Measurements from ENCODE around the gene ZNF891.
A peak's percentile ranks its signal among the peaks of the same experiment; 100 is the strongest.

Gene ZNF891

DNA sequence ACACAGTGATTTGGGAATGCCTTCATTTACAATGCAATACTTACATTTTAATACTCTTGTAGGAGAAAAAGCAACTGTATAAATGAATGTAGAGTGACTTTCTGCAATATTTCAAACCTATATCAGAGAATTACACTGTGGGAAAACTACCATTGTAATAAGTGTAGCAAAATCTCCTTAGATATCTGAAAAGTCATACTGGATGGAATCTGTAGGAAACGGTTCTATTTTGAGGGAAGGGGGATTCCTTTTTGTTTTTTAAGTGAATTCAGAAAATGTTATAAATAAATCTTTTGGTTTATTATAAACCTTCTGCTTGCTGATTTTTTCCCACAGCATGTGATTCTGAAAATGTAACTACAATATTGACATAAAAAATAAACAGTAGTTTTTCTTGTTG, 23.0 kb downstream of the ZNF891 start:
- Histone ChIP-seq H3K27me3 (ENCODE audit: control insufficient read depth, insufficient read depth, low read length) (no peaks in the 10 kb centered on the region), H3K36me3 (ENCODE audit: control insufficient read depth, insufficient read depth, low read length) (peaks cover 34% of the 10 kb centered on the region), H3K4me3 (ENCODE audit: low read length) (no peak overlapping the region)

DNA sequence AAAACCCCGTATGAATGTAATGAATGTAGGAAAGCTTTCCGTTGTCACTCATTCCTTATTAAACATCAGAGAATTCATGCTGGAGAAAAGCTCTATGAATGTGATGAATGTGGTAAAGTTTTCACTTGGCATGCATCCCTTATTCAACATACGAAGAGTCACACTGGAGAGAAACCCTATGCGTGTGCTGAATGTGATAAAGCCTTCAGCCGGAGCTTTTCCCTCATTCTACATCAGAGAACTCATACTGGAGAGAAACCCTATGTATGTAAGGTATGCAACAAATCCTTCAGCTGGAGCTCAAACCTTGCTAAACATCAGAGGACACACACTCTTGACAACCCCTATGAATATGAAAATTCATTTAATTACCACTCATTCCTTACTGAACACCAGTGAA, 23.8 kb downstream of the ZNF891 start:
- Histone ChIP-seq H3K4me1 (ENCODE audit: control insufficient read depth, insufficient read depth, low read length) (no peaks in the 10 kb centered on the region), H3K4me3 (ENCODE audit: low read length) (no peak overlapping the region), H3K9ac (ENCODE audit: low read length) (no peak overlapping the region), H3K27ac (ENCODE audit: low read depth, low read length) (no peak overlapping the region), H3K27me3 (ENCODE audit: control insufficient read depth, insufficient read depth, low read length) (no peaks in the 10 kb centered on the region), H3K36me3 (ENCODE audit: control insufficient read depth, insufficient read depth, low read length) (peaks cover 39% of the 10 kb centered on the region)

More for the DNA sequence above, 23.0 kb downstream of the ZNF891 start:
- Histone ChIP-seq H3K4me1 (ENCODE audit: control insufficient read depth, insufficient read depth, low read length) (no peaks in the 10 kb centered on the region), H3K27ac (ENCODE audit: low read depth, low read length) (no peak overlapping the region), H3K9ac (ENCODE audit: low read length) (no peak overlapping the region)

DNA sequence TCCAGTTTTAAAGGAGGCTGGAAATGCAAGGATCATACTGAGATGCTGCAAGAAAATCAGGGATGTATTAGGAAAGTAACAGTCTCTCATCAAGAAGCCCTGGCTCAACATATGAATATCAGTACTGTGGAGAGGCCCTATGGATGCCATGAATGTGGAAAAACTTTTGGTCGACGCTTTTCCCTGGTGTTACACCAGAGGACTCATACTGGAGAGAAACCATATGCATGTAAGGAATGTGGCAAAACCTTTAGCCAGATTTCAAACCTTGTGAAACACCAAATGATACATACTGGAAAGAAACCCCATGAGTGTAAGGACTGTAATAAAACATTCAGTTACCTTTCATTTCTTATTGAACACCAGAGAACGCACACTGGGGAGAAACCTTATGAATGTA, 24.5 kb downstream of the ZNF891 start:
- Histone ChIP-seq H3K36me3 (ENCODE audit: control insufficient read depth, insufficient read depth, low read length) (peaks cover 43% of the 10 kb centered on the region), H3K4me3 (ENCODE audit: low read length) (peak overlapping the region; percentile 2), H3K4me1 (ENCODE audit: control insufficient read depth, insufficient read depth, low read length) (no peaks in the 10 kb centered on the region), H3K9ac (ENCODE audit: low read length) (no peak overlapping the region), H3K27ac (ENCODE audit: low read depth, low read length) (no peak overlapping the region), H3K27me3 (ENCODE audit: control insufficient read depth, insufficient read depth, low read length) (no peaks in the 10 kb centered on the region)

DNA sequence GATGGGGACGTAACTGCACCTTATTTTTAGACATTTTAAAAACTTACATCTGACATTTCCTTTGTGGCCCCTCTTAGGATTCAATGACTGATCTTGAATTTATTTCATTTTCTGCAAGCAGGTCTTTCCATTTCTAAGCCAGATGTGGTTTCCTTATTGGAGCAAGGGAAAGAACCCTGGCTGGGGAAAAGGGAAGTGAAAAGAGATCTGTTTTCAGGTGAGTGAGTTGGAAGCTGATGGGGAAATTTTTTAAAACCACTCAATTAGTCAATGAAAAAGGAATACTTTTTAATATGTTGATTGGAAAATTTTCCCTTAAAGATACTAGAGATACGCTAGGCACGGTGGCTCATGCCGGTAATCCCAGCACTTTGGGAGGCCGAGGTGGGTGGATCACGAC, 46.7 kb downstream of the ZNF891 start:
- H3K4me1 ChIP-seq (ENCODE audit: control insufficient read depth, insufficient read depth, low read length) = peaks cover 3% of the 10 kb centered on the region
- H3K27ac ChIP-seq (ENCODE audit: low read depth, low read length) = no peak overlapping the region
- no peak overlapping the region for H3K4me3 ChIP-seq (ENCODE audit: low read length)
- no peak overlapping the region for H3K9ac ChIP-seq (ENCODE audit: low read length)
- H3K27me3 ChIP-seq (ENCODE audit: control insufficient read depth, insufficient read depth, low read length) = no peaks in the 10 kb centered on the region
- H3K36me3 ChIP-seq (ENCODE audit: control insufficient read depth, insufficient read depth, low read length) = peaks cover 40% of the 10 kb centered on the region

- Histone ChIP-seq H3K4me1 (ENCODE audit: control insufficient read depth, insufficient read depth, low read length) (peaks cover 3% of the 10 kb centered on the region), H3K36me3 (ENCODE audit: control insufficient read depth, insufficient read depth, low read length) (peaks cover 29% of the 10 kb centered on the region), H3K4me3 (ENCODE audit: low read length) (peak overlapping the region; percentile 91), H3K27me3 (ENCODE audit: control insufficient read depth, insufficient read depth, low read length) (no peaks in the 10 kb centered on the region), H3K27ac (ENCODE audit: low read depth, low read length) (peak overlapping the region; percentile 99), H3K9ac (ENCODE audit: low read length) (peak overlapping the region; percentile 95)
Measured at GRCh38 chr12:133081159-133081780, 48.8 kb downstream of the ZNF891 start.

- Histone ChIP-seq H3K36me3 (ENCODE audit: control insufficient read depth, insufficient read depth, low read length) (peaks cover 22% of the 10 kb centered on the region), H3K27me3 (ENCODE audit: control insufficient read depth, insufficient read depth, low read length) (no peaks in the 10 kb centered on the region), H3K4me1 (ENCODE audit: control insufficient read depth, insufficient read depth, low read length) (peaks cover 3% of the 10 kb centered on the region), H3K27ac (ENCODE audit: low read depth, low read length) (peak within 1 kb of the TSS; percentile 99), H3K9ac (ENCODE audit: low read length) (peak within 1 kb of the TSS; percentile 95), H3K4me3 (ENCODE audit: low read length) (peak within 1 kb of the TSS; percentile 91)
Measured at GRCh38 chr12:133080368-133081158, 49.5 kb downstream of the ZNF891 start, which contains the start of gene ZNF140. Gene ZNF140, plus strand, starts transcription at chr12:133080923. Its CDS starts 398 bp downstream, at chr12:133081321.

GRCh38 chr12:133080026-133080367, 50.1 kb downstream of the ZNF891 start:
- H3K36me3 ChIP-seq (ENCODE audit: control insufficient read depth, insufficient read depth, low read length) = peaks cover 18% of the 10 kb centered on the region
- H3K27me3 ChIP-seq (ENCODE audit: control insufficient read depth, insufficient read depth, low read length) = no peaks in the 10 kb centered on the region
- H3K27ac ChIP-seq (ENCODE audit: low read depth, low read length) = peak overlapping the region; percentile 99
- peak overlapping the region; percentile 91 for H3K4me3 ChIP-seq (ENCODE audit: low read length)
- H3K9ac ChIP-seq (ENCODE audit: low read length) = peak overlapping the region; percentile 89
- peaks cover 3% of the 10 kb centered on the region for H3K4me1 ChIP-seq (ENCODE audit: control insufficient read depth, insufficient read depth, low read length)

- no peaks in the 10 kb centered on the region for H3K27me3 ChIP-seq (ENCODE audit: control insufficient read depth, insufficient read depth, low read length)
- H3K27ac ChIP-seq (ENCODE audit: low read depth, low read length) = no peak overlapping the region
- H3K4me1 ChIP-seq (ENCODE audit: control insufficient read depth, insufficient read depth, low read length) = no peaks in the 10 kb centered on the region
- H3K4me3 ChIP-seq (ENCODE audit: low read length) = no peak overlapping the region
- H3K36me3 ChIP-seq (ENCODE audit: control insufficient read depth, insufficient read depth, low read length) = no peaks in the 10 kb centered on the region
- no peak overlapping the region for H3K9ac ChIP-seq (ENCODE audit: low read length)
Measured at GRCh38 chr12:133073836-133074235, 56.2 kb downstream of the ZNF891 start.

DNA sequence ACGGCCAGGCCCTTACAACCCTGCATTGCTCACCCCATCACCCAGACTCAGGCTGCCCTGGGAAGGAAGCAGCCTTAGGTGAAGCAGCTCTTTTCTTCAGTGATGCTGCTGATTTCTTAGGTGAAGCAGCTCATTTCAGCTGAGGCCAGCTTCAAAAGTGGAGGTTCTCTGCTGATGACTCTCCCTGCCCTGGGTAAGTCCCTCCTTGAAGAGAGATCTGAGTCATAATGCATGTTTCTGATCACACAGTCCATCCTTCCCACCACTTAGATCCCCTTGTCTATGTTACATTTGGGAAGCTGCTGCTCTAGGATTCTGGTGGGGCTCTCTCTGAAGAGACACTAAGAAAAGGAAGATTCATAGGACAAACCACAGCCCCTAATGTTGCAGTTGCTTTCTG, 66.5 kb downstream of the ZNF891 start:
- H3K27ac ChIP-seq (ENCODE audit: low read depth, low read length) = no peak overlapping the region
- no peaks in the 10 kb centered on the region for H3K4me1 ChIP-seq (ENCODE audit: control insufficient read depth, insufficient read depth, low read length)
- H3K4me3 ChIP-seq (ENCODE audit: low read length) = no peak overlapping the region
- peaks cover 9% of the 10 kb centered on the region for H3K36me3 ChIP-seq (ENCODE audit: control insufficient read depth, insufficient read depth, low read length)
- no peaks in the 10 kb centered on the region for H3K27me3 ChIP-seq (ENCODE audit: control insufficient read depth, insufficient read depth, low read length)
- no peak overlapping the region for H3K9ac ChIP-seq (ENCODE audit: low read length)

DNA sequence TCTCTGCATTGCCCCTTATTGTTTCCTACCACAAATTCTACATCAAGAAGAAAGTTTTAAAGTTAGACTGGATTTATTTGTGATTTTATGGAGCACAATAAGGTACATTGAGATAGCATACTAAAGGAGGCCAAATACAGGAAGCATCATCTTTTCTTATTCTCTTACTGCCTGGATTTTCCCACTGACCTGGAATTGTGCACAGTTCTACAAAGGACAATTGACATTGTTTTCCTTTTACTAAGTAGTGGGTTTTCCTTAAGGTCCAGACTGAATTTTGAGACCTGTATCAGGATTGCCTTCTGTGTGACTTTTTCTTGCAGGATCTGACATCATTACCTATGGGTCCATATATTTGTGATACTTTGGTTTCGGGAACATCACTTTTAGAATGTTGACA, 68.1 kb downstream of the ZNF891 start:
- Histone ChIP-seq H3K27me3 (ENCODE audit: control insufficient read depth, insufficient read depth, low read length) (no peaks in the 10 kb centered on the region), H3K27ac (ENCODE audit: low read depth, low read length) (no peak overlapping the region), H3K36me3 (ENCODE audit: control insufficient read depth, insufficient read depth, low read length) (peaks cover 20% of the 10 kb centered on the region), H3K4me1 (ENCODE audit: control insufficient read depth, insufficient read depth, low read length) (no peaks in the 10 kb centered on the region), H3K4me3 (ENCODE audit: low read length) (no peak overlapping the region), H3K9ac (ENCODE audit: low read length) (no peak overlapping the region)

DNA sequence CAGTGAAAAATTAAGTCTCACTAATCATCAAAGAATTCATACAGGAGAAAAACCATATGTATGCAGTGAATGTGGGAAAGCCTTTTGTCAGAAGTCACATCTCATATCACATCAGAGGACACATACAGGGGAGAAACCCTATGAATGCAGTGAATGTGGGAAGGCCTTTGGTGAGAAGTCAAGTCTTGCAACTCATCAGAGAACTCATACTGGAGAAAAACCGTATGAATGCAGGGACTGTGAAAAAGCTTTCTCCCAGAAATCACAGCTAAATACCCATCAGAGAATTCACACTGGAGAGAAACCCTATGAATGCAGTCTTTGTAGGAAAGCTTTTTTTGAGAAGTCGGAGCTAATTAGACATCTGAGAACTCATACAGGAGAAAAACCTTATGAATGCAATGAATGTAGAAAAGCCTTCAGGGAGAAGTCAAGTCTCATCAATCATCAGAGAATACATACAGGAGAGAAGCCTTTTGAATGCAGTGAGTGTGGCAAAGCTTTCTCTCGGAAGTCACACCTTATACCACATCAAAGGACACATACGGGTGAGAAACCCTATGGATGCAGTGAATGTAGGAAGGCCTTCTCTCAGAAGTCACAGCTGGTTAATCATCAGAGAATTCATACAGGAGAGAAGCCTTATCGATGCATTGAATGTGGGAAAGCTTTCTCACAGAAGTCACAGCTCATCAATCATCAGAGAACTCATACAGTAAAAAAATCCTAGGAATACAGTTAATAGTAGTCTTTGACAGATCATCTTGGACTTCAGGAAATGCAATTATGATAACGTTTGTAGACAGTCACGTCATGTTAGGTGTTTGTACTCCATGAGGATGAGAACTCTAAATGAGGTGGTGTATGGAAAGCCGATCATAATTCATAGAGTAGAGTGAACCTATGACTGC, 71.6 kb downstream of the ZNF891 start:
- no peaks in the 10 kb centered on the region for H3K27me3 ChIP-seq (ENCODE audit: control insufficient read depth, insufficient read depth, low read length)
- no peaks in the 10 kb centered on the region for H3K4me1 ChIP-seq (ENCODE audit: control insufficient read depth, insufficient read depth, low read length)
- H3K9ac ChIP-seq (ENCODE audit: low read length) = no peak overlapping the region
- H3K36me3 ChIP-seq (ENCODE audit: control insufficient read depth, insufficient read depth, low read length) = peaks cover 28% of the 10 kb centered on the region
- H3K4me3 ChIP-seq (ENCODE audit: low read length) = peak overlapping the region; percentile 30
- H3K27ac ChIP-seq (ENCODE audit: low read depth, low read length) = no peak overlapping the region

DNA sequence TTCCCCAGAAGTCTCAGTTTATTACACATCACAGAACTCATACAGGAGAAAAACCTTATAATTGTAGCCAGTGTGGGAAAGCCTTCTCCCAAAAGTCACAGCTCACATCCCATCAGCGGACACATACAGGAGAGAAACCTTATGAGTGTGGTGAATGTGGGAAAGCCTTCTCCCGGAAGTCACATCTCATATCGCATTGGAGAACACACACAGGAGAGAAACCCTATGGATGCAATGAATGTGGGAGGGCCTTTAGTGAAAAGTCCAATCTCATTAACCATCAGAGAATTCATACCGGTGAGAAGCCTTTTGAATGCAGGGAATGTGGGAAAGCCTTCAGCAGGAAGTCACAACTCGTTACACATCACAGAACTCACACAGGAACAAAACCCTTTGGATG, 72.6 kb downstream of the ZNF891 start:
- no peaks in the 10 kb centered on the region for H3K27me3 ChIP-seq (ENCODE audit: control insufficient read depth, insufficient read depth, low read length)
- no peaks in the 10 kb centered on the region for H3K4me1 ChIP-seq (ENCODE audit: control insufficient read depth, insufficient read depth, low read length)
- peak overlapping the region; percentile 14 for H3K4me3 ChIP-seq (ENCODE audit: low read length)
- H3K36me3 ChIP-seq (ENCODE audit: control insufficient read depth, insufficient read depth, low read length) = peaks cover 36% of the 10 kb centered on the region
- H3K9ac ChIP-seq (ENCODE audit: low read length) = no peak overlapping the region
- H3K27ac ChIP-seq (ENCODE audit: low read depth, low read length) = no peak overlapping the region
